ENCODE data around the gene DQX1.
A peak's percentile ranks its signal among the peaks of the same experiment; 100 is the strongest.

DQX1 gene

DNA sequence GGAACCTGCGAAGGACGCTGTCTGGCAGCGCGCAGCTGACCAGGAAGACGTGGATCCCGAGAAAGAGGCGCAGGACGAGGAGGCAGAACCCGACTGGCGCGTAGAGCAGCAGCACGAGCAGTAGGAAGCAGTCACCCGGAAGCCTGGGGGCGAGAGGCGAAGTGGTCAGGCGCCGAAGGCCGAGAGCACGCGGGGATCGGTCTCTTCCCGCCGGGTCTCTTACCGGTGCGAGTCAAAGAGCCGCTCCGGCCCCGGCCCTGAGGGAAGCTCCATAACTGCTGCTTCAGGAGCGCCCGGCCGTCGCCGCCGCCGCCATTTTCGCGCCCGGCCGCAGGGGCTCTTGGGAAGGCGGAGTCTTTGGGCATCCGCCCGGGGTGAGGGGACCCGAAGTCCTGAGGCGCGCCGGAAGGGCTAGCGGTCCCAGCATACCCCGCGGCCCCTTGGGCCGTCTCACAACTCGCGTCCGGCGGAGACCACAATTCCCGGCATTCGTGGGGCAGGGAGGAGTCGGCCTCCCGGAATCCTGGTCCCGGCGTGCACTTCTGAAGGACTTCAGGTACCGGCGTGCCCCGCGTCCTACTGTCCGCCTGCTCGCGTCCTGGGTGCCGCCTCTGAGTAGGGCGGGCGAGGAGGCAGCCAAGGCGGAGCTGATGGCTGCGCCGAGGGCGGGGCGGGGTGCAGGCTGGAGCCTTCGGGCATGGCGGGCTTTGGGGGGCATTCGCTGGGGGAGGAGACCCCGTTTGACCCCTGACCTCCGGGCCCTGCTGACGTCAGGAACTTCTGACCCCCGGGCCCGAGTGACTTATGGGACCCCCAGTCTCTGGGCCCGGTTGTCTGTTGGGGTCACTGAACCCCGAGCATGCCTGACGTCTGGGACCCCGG, 3.6 kb upstream of the DQX1 start, which contains the start of the genes AUP1 and HTRA2 (continued):
- TF ChIP-seq ZNF510 (tag by site-specific recombination; IDR thresholded peaks at IDR 0.05; ENCODE audit: insufficient replicate concordance) = no peak
- peak; percentile 74; the same call in 1 of the 2 replicates for TF ChIP-seq ZFP37 (tag by site-specific recombination; IDR thresholded peaks at IDR 0.05)
- TF ChIP-seq, protein P1, sequence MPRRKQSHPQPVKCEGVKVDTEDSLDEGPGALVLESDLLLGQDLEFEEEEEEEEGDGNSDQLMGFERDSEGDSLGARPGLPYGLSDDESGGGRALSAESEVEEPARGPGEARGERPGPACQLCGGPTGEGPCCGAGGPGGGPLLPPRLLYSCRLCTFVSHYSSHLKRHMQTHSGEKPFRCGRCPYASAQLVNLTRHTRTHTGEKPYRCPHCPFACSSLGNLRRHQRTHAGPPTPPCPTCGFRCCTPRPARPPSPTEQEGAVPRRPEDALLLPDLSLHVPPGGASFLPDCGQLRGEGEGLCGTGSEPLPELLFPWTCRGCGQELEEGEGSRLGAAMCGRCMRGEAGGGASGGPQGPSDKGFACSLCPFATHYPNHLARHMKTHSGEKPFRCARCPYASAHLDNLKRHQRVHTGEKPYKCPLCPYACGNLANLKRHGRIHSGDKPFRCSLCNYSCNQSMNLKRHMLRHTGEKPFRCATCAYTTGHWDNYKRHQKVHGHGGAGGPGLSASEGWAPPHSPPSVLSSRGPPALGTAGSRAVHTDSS (tag by site-specific recombination; IDR thresholded peaks at IDR 0.05) = no peak
- peak; percentile 92 for TF ChIP-seq SP2 (tag by site-specific recombination; IDR thresholded peaks at IDR 0.05)
- 0 out of 2 replicates have a peak, but pooled peaks have one; percentile 5 for TF ChIP-seq ZBTB48 (tag by site-specific recombination; IDR thresholded peaks at IDR 0.05)
- TF ChIP-seq ZNF707 (tag by site-specific recombination; IDR thresholded peaks at IDR 0.05) = no peak
- TF ChIP-seq, protein P2, sequence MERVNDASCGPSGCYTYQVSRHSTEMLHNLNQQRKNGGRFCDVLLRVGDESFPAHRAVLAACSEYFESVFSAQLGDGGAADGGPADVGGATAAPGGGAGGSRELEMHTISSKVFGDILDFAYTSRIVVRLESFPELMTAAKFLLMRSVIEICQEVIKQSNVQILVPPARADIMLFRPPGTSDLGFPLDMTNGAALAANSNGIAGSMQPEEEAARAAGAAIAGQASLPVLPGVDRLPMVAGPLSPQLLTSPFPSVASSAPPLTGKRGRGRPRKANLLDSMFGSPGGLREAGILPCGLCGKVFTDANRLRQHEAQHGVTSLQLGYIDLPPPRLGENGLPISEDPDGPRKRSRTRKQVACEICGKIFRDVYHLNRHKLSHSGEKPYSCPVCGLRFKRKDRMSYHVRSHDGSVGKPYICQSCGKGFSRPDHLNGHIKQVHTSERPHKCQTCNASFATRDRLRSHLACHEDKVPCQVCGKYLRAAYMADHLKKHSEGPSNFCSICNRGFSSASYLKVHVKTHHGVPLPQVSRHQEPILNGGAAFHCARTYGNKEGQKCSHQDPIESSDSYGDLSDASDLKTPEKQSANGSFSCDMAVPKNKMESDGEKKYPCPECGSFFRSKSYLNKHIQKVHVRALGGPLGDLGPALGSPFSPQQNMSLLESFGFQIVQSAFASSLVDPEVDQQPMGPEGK (tag by site-specific recombination; IDR thresholded peaks at IDR 0.05) = peak; percentile 61
- TF ChIP-seq, protein P3, sequence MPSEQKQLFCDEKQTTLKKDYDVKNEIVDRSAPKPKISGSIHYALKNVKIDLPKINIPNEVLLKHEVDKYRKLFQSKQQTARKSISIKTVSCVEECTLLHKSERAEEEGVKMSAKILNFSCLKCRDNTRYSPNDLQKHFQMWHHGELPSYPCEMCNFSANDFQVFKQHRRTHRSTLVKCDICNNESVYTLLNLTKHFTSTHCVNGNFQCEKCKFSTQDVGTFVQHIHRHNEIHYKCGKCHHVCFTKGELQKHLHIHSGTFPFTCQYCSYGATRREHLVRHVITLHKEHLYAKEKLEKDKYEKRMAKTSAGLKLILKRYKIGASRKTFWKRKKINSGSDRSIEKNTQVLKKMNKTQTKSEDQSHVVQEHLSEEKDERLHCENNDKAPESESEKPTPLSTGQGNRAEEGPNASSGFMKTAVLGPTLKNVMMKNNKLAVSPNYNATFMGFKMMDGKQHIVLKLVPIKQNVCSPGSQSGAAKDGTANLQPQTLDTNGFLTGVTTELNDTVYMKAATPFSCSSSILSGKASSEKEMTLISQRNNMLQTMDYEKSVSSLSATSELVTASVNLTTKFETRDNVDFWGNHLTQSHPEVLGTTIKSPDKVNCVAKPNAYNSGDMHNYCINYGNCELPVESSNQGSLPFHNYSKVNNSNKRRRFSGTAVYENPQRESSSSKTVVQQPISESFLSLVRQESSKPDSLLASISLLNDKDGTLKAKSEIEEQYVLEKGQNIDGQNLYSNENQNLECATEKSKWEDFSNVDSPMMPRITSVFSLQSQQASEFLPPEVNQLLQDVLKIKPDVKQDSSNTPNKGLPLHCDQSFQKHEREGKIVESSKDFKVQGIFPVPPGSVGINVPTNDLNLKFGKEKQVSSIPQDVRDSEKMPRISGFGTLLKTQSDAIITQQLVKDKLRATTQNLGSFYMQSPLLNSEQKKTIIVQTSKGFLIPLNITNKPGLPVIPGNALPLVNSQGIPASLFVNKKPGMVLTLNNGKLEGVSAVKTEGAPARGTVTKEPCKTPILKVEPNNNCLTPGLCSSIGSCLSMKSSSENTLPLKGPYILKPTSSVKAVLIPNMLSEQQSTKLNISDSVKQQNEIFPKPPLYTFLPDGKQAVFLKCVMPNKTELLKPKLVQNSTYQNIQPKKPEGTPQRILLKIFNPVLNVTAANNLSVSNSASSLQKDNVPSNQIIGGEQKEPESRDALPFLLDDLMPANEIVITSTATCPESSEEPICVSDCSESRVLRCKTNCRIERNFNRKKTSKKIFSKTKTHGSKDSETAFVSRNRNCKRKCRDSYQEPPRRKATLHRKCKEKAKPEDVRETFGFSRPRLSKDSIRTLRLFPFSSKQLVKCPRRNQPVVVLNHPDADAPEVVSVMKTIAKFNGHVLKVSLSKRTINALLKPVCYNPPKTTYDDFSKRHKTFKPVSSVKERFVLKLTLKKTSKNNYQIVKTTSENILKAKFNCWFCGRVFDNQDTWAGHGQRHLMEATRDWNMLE (tag by site-specific recombination; conservative IDR thresholded peaks at IDR 0.05; ENCODE audit: low read depth) = 0 out of 2 replicates have a peak, but pooled peaks have one; percentile 47
- TF ChIP-seq ZNF133 (tag by site-specific recombination; IDR thresholded peaks at IDR 0.05) = no peak
- TF ChIP-seq ZNF549 (tag by site-specific recombination; IDR thresholded peaks at IDR 0.05) = no peak
- TF ChIP-seq, protein P4, sequence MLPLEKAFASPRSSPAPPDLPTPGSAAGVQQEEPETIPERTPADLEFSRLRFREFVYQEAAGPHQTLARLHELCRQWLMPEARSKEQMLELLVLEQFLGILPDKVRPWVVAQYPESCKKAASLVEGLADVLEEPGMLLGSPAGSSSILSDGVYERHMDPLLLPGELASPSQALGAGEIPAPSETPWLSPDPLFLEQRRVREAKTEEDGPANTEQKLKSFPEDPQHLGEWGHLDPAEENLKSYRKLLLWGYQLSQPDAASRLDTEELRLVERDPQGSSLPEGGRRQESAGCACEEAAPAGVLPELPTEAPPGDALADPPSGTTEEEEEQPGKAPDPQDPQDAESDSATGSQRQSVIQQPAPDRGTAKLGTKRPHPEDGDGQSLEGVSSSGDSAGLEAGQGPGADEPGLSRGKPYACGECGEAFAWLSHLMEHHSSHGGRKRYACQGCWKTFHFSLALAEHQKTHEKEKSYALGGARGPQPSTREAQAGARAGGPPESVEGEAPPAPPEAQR (tag by site-specific recombination; IDR thresholded peaks at IDR 0.05) = no peak
- TF ChIP-seq ZNF266 (tag by site-specific recombination; IDR thresholded peaks at IDR 0.05; ENCODE audit: low read depth) = no peak
- no peak for TF ChIP-seq ZFP69B (tag by site-specific recombination; IDR thresholded peaks at IDR 0.05)
- no peak for TF ChIP-seq ZNF350 (tag by site-specific recombination; IDR thresholded peaks at IDR 0.05)
- TF ChIP-seq ZNF843 (tag by site-specific recombination; IDR thresholded peaks at IDR 0.05) = peak; percentile 15; the same call in 1 of the 2 replicates
- TF ChIP-seq TRIM28 (IDR thresholded peaks at IDR 0.05; ENCODE audit: borderline replicate concordance, low read length) = no peak
- TF ChIP-seq, protein P5, sequence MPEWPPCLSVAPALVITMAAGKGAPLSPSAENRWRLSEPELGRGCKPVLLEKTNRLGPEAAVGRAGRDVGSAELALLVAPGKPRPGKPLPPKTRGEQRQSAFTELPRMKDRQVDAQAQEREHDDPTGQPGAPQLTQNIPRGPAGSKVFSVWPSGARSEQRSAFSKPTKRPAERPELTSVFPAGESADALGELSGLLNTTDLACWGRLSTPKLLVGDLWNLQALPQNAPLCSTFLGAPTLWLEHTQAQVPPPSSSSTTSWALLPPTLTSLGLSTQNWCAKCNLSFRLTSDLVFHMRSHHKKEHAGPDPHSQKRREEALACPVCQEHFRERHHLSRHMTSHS (tag by site-specific recombination; IDR thresholded peaks at IDR 0.05) = no peak
- TF ChIP-seq FEZF1 (tag by site-specific recombination; IDR thresholded peaks at IDR 0.05) = no peak
- TF ChIP-seq ZNF404 (tag by site-specific recombination; IDR thresholded peaks at IDR 0.05) = no peak
- TF ChIP-seq EGR2 (tag by site-specific recombination; IDR thresholded peaks at IDR 0.05; ENCODE audit: low read depth) = no peak
- TF ChIP-seq ZNF146 (tag by site-specific recombination; IDR thresholded peaks at IDR 0.05) = no peak
- TF ChIP-seq ZNF132 (tag by site-specific recombination; IDR thresholded peaks at IDR 0.05; ENCODE audit: borderline replicate concordance) = no peak
- no peak for TF ChIP-seq ZNF223 (tag by site-specific recombination; IDR thresholded peaks at IDR 0.05)
- TF ChIP-seq, protein P6, sequence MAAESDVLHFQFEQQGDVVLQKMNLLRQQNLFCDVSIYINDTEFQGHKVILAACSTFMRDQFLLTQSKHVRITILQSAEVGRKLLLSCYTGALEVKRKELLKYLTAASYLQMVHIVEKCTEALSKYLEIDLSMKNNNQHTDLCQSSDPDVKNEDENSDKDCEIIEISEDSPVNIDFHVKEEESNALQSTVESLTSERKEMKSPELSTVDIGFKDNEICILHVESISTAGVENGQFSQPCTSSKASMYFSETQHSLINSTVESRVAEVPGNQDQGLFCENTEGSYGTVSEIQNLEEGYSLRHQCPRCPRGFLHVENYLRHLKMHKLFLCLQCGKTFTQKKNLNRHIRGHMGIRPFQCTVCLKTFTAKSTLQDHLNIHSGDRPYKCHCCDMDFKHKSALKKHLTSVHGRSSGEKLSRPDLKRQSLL (tag by site-specific recombination; IDR thresholded peaks at IDR 0.05) = no peak
- TF ChIP-seq ZNF621 (tag by site-specific recombination; IDR thresholded peaks at IDR 0.05) = no peak
- TF ChIP-seq, protein P7, sequence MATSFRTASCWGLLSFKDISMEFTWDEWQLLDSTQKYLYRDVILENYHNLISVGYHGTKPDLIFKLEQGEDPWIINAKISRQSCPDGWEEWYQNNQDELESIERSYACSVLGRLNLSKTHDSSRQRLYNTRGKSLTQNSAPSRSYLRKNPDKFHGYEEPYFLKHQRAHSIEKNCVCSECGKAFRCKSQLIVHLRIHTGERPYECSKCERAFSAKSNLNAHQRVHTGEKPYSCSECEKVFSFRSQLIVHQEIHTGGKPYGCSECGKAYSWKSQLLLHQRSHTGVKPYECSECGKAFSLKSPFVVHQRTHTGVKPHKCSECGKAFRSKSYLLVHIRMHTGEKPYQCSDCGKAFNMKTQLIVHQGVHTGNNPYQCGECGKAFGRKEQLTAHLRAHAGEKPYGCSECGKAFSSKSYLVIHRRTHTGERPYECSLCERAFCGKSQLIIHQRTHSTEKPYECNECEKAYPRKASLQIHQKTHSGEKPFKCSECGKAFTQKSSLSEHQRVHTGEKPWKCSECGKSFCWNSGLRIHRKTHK (tag by site-specific recombination; IDR thresholded peaks at IDR 0.05) = no peak
